Lower leg skin (tissue), 4 donors: ENCODE data around the gene NOL4L. TPM values are rescaled to one million over a fixed set of nuclear protein-coding genes. Genes with fewer than 3 reads are reported as not detected.

Source experiments
- DNase-seq, 2 donors: peaks; one replicate each; pipeline ENCODE4 v3.0.0-alpha.2; 2019; ENCODE audit warnings: low spot score in 2 of 2
- H3K4me3 ChIP-seq: fragments of 200-600 bp; sonication (generic); 2 replicates; pipeline ENCODE4 v1.5.1; 2017; ENCODE audit warnings: mild to moderate bottlenecking, low read depth; ENCODE audit not compliant: poor library complexity, severe bottlenecking
- POLR2A ChIP-seq, 2 donors: fragments of 450-650 bp; IDR thresholded peaks; one replicate each; pipeline ENCODE4 v1.6.1; 2016 to 2017; ENCODE audit warnings: antibody characterized with exemption in 2 of 2, mild to moderate bottlenecking in 1 of 2, moderate library complexity in 1 of 2
- WGBS, 2 donors: methylation state at CpG; one replicate each; pipeline ENCODE4 v1.1.5; 2018; 5-methylcytosine and 5-hydroxymethylcytosine counted together
- intact Hi-C: fragments of 100-400 bp; cut with DNase I; formaldehyde crosslinking; loops from one replicate; pipeline ENCODE4 v1.15.0; 2023; ENCODE audit warnings: low total_unique reads
- total RNA-seq, 4 donors: library from RNA; depleted of rRNA; stranded (reverse); fragments of >200 nt; gene quantifications; one replicate each; pipeline ENCODE4 v1.1.0, GENCODE V29; 2016
- TF ChIP-seq, protein P1 (sequence below), 3 donors: fragments of 450-650 bp; IDR thresholded peaks; one replicate each; pipeline ENCODE4 v1.5.1; 2016; ENCODE audit warnings: antibody characterized with exemption in 3 of 3, mild to moderate bottlenecking in 3 of 3, moderate library complexity in 2 of 3

NOL4L gene
- total RNA-seq, 4 donors from 2014 or later = 4.6 to 10.4 (median 7.0) TPM

DNA sequence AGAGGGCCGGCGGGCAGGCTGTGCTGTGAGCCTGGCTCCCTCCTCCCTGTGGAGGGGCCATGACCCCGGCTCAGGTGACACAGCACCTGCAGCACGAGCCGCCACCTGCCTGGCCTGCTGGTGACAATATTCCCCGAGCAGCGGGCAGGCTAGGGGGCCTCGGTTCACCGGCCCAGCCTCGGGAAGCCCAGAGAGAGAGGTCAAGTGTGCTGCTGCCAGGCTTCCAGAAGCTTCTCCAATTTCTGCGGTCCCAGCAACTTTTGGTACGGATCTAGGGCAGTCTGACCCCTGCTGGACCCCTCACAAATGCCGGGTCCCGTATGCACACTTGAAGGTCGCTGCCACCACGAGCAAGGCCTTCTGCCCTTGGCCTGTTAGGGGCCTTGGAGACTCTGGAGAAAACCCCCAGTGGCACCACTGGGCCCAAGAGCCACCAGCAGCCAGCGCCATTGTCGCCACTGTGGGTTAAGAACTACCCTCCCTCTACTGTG is 38.6 kb upstream of the NOL4L start:
- WGBS, 2 donors = 52 to 71% methylated on average over 18 of the region's 18 CpGs
- TF ChIP-seq, protein P1, sequence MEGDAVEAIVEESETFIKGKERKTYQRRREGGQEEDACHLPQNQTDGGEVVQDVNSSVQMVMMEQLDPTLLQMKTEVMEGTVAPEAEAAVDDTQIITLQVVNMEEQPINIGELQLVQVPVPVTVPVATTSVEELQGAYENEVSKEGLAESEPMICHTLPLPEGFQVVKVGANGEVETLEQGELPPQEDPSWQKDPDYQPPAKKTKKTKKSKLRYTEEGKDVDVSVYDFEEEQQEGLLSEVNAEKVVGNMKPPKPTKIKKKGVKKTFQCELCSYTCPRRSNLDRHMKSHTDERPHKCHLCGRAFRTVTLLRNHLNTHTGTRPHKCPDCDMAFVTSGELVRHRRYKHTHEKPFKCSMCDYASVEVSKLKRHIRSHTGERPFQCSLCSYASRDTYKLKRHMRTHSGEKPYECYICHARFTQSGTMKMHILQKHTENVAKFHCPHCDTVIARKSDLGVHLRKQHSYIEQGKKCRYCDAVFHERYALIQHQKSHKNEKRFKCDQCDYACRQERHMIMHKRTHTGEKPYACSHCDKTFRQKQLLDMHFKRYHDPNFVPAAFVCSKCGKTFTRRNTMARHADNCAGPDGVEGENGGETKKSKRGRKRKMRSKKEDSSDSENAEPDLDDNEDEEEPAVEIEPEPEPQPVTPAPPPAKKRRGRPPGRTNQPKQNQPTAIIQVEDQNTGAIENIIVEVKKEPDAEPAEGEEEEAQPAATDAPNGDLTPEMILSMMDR (IDR thresholded peaks at IDR 0.05) = no peak
- TF ChIP-seq POLR2A (IDR thresholded peaks at IDR 0.05) = no peak
- DNase-seq = no peak
- H3K4me3 ChIP-seq = no peak overlapping the region
- intact Hi-C loops = no loop called here

DNA sequence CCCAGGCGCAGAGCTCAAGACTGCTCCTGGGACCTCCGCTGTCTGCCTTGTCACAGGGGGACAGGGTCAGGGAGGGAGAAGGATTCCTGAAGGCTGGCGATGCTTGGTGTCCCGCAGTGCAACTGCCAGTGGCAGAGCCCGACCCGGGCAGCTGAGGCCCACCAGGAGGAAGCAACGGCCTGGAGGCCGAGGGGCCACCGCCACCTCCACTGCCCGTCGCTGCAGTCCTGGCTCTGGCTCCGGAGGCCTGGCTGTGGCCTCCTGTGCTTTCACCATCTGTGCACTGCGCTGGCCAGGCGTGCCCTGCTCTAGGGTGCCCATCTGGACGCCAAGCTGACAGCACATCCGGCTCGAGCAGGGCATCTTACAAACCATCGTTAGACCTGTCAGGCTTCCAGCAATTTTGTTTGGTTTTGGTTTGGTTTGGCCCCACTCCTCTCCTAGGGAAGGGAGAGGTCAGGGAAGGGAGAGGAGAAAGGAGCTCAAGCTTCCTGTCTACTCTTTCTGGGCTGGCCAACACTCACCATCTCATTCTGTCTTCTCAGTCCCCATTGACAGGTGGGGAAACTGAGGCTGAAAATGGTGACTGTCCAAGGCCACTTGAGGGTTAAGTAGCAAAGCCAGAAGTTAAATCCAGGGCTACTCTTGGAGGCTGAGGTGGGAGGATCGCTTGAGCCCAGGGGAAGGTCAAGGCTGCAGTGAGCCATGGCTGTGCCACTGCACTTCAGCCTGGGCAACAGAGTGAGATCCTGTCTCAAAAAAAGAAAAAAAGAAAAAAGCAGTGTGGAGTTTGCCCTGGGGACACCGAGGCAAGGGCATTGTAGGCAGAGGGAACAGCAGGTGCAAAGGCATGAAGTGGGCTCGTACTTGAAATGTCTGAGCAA is 37.7 kb upstream of the NOL4L start:
- intact Hi-C loops = no loop called here
- DNase-seq = no peak
- TF ChIP-seq, protein P1 (IDR thresholded peaks at IDR 0.05) = no peak
- no peak for TF ChIP-seq POLR2A (IDR thresholded peaks at IDR 0.05)
- H3K4me3 ChIP-seq = no peak overlapping the region
- WGBS, 2 donors = 65 to 74% methylated on average over 15 to 16 of the region's 21 CpGs

DNA sequence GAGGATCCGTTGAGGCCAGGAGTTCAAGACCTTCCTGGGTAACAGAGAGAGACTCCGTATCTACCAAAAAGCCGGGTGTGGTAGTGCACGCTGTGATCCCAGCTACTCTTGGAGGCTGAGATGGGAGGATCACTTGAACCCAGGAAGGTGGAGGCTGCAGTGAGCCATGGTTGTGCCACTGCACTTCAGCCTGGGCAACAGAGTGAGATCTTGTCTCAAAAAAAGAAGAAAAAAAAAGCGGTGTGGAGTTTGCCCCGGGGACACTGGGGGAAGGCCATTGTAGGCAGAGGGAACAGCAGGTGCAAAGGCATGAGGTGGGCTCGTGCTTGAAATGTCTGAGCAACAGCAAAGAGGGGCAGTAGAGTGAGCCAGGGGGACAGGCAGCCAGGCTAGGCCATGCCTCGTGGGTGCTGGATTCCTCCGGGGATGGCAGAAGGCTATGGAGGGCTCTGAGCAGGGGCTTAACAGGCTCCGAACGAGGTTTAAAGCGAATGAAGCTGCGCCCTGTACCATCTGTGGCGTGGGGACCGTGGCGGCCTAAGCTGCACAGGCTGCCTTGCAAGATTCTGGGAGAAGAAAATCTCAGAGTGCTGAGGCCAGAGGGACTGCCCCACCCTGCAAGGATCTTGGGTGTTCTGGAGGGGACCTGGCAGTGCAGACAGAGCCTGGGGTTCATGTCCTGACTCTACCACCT is 36.9 kb upstream of the NOL4L start:
- DNase-seq = no peak
- H3K4me3 ChIP-seq = no peak overlapping the region
- intact Hi-C loops = no loop called here
- 81 to 84% methylated on average over 16 of the region's 16 CpGs for WGBS, 2 donors
- TF ChIP-seq, protein P1 (IDR thresholded peaks at IDR 0.05) = no peak
- no peak for TF ChIP-seq POLR2A (IDR thresholded peaks at IDR 0.05)

DNA sequence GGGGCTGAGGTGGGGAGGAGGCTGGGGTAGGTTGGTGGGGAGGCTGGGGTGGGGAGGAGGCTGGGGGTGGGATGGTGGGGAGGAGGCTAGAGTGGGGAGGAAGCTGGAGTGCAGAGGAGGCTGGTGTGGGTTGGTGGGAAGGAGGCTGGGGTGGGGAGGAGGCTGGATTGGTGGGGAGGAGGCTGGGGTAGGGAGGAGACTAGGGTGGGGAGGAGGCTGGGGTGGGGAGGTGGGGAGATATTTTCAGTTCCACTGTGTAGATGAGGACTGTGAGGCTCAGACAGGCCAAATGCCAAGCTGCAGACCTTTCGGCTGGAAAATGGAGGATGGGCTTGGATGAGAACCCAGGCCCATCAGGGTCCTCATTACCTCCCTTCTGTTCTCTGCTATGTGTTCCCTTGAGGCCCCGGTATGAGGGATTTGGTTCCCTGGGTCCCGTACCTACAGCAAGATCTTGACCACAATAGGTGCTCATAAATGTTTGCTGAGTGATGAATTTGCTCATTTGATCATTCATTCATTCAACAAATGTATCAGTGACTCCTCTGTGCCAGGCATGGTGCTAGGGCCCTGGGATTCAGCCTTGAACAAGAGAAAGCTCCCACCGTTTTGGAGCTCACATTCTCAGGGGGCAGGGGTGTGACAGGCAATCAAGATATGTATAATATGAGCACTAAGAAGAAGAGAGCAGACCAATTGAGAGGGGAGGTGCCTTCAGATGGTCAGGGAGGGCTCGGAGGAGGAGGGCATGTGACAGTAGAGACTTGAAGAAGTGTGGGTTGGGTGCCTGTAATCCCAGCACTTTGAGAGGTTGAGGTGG is 36.1 kb upstream of the NOL4L start:
- no peak for DNase-seq
- intact Hi-C loops = no loop called here
- WGBS, 2 donors = 67 to 69% methylated on average over 5 of the region's 5 CpGs
- no peak overlapping the region for H3K4me3 ChIP-seq
- TF ChIP-seq, protein P1 (IDR thresholded peaks at IDR 0.05) = no peak
- TF ChIP-seq POLR2A (IDR thresholded peaks at IDR 0.05) = no peak

DNA sequence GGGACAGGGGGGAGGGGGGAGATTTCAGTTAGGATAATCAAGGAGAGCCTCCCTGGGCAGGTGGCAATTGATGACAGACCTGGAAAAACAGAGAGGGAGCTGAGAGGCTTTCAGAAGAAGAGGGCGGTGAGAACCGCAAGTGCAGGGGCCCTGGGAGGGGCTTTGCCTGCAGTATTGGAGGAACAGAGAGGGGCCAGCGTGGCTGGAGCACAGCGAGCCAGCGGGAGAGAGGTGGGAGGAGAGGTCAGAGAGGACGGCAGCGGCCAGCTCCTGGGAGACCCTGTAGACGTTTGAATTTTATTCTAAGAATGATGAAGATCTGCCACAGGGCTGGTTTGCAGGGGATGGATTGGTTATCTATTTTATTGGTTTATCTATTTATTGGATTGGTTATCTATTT is 34.5 kb upstream of the NOL4L start:
- no peak overlapping the region for H3K4me3 ChIP-seq
- no peak for DNase-seq
- no peak for TF ChIP-seq POLR2A (IDR thresholded peaks at IDR 0.05)
- TF ChIP-seq, protein P1 (IDR thresholded peaks at IDR 0.05) = no peak
- intact Hi-C loops = no loop called here
- 22 to 38% methylated on average over 8 of the region's 8 CpGs for WGBS, 2 donors
